Skin epidermis (tissue), 12 donors: ENCODE data around the gene KRTAP15-1.

Experiments used
- H3K27ac ChIP-seq, 21 experiments: fragments of 200-600 bp; sonication (generic) in 11 of 21; one replicate each; pipeline ENCODE4 v1.5.0; 2020; ENCODE audit warnings: mild to moderate bottlenecking in 3 of 21, inconsistent platforms in 2 of 21, moderate library complexity in 2 of 21
- H3K4me3 ChIP-seq, 7 experiments: fragments of 200-600 bp; sonication (generic) in 2 of 7; one replicate each; pipeline ENCODE4 v1.5.0; 2020; ENCODE audit warnings: inconsistent platforms in 2 of 7, mild to moderate bottlenecking in 2 of 7, moderate library complexity in 1 of 7

KRTAP15-1 gene

GRCh38 chr21:30482130-30482529 lies 42.1 kb downstream of the KRTAP15-1 start:
- Histone ChIP-seq H3K4me3 (no peak overlapping the region), H3K27ac (no peak overlapping the region)

GRCh38 chr21:30486180-30486579 lies 46.1 kb downstream of the KRTAP15-1 start:
- Histone ChIP-seq H3K27ac (no peak overlapping the region), H3K4me3 (no peak overlapping the region)

- no peak within 1 kb of the TSS for H3K27ac ChIP-seq
- H3K4me3 ChIP-seq, result no peak within 1 kb of the TSS
These were observed 47.3 kb downstream of the KRTAP15-1 start, which contains the start of gene KRTAP19-2 for GRCh38 chr21:30487336-30487735. KRTAP19-2 (minus strand) TSS chr21:30487436; CDS start chr21:30487348, 88 bp downstream.
